OCI-LY3 (cell line): Measurements from ENCODE around the gene CNOT6L.
"Not testable (repeated sequence)": the region's sequence is repeated elsewhere in the genome, so short reads cannot be mapped to it uniquely, and the experiment has no call there.

Experiments
- H2AFZ ChIP-seq: fragments of 200-600, 300-600 bp; shearing (Covaris generic); 2 replicates; pipeline ENCODE4 v1.6.0; 2014; ENCODE audit warnings: antibody characterized with exemption, low read depth, low read length
- H3K27ac ChIP-seq: fragments of 200-600, 300-600 bp; sonication (generic); 2 replicates; pipeline ENCODE4 v1.5.1; 2014; ENCODE audit warnings: mild to moderate bottlenecking, low read length, moderate library complexity, mixed read lengths
- H3K27me3 ChIP-seq: fragments of 200-600, 300-600 bp; sonication (generic); 2 replicates; pipeline ENCODE4 v1.6.1; 2014; ENCODE audit warnings: low read depth, low read length, mixed read lengths
- H3K36me3 ChIP-seq: fragments of 200-600, 300-600 bp; sonication (generic); replicated peaks from 2 replicates; pipeline ENCODE3; 2014; ENCODE audit warnings: low read depth, low read length, mixed read lengths
- H3K4me1 ChIP-seq: fragments of 300-600, 200-600 bp; sonication (generic); 2 replicates; pipeline ENCODE4 v1.6.1; 2014; ENCODE audit warnings: low read length, mixed read lengths
- H3K4me2 ChIP-seq: fragments of 200-600, 300-600 bp; sonication (generic); 2 replicates; pipeline ENCODE4 v1.6.1; 2014; ENCODE audit warnings: low read length, mixed read lengths
- H3K4me3 ChIP-seq: fragments of 300-600, 200-600 bp; sonication (generic); 2 replicates; pipeline ENCODE4 v1.5.1; 2014; ENCODE audit warnings: antibody characterized with exemption, mild to moderate bottlenecking, low read length, moderate library complexity
- H3K79me2 ChIP-seq: fragments of 300-600, 200-600 bp; shearing (Covaris generic); 2 replicates; pipeline ENCODE4 v1.6.1; 2014; ENCODE audit warnings: mild to moderate bottlenecking, low read length, mixed read lengths
- H3K9ac ChIP-seq: fragments of 300-600, 200-600 bp; shearing (Covaris generic); 2 replicates; pipeline ENCODE4 v1.6.0; 2014; ENCODE audit warnings: mild to moderate bottlenecking, low read length, moderate library complexity
- H3K9me3 ChIP-seq: fragments of 200-600, 300-600 bp; shearing (Covaris generic); 2 replicates; pipeline ENCODE4 v1.6.1; 2014; ENCODE audit warnings: low read length, mixed read lengths; ENCODE audit not compliant: insufficient read depth
- H4K20me1 ChIP-seq: fragments of 200-600, 300-600 bp; sonication (generic); 2 replicates; pipeline ENCODE4 v1.6.1; 2016; ENCODE audit warnings: low read length, mixed read lengths; ENCODE audit not compliant: insufficient read depth
- CTCF ChIP-seq: fragments of 200-600, 300-600 bp; sonication (generic); IDR thresholded peaks from 2 replicates; pipeline ENCODE4 v1.5.1; 2014; ENCODE audit warnings: antibody characterized with exemption, low read length, low read depth
- EZH2phosphoT487 ChIP-seq: fragments of 200-600 bp; shearing (Covaris generic); IDR thresholded peaks from 2 replicates; pipeline ENCODE4 v1.6.1; 2018; ENCODE audit warnings: antibody characterized with exemption, mixed run types, low read depth

The CNOT6L gene

GRCh38 chr4:77818602-77819403 is at the start of gene CNOT6L:
Gene CNOT6L (minus strand): TSS chr4:77819368. CDS start chr4:77819308, 60 bp downstream.
- TF ChIP-seq CTCF = no peak
- TF ChIP-seq EZH2phosphoT487 = no peak
- H3K27ac ChIP-seq = peak within 1 kb of the TSS; percentile 86

GRCh38 chr4:77865259-77865658 is 46.1 kb upstream of the CNOT6L start:
- no peaks in the 10 kb centered on the region for H4K20me1 ChIP-seq
- no peak overlapping the region for H3K4me3 ChIP-seq
- H3K79me2 ChIP-seq = peaks cover 67% of the 10 kb centered on the region
- no peaks in the 10 kb centered on the region for H3K27me3 ChIP-seq
- no peak overlapping the region for H3K4me2 ChIP-seq
- H2AFZ ChIP-seq = no peak overlapping the region
- TF ChIP-seq EZH2phosphoT487 = no peak
- no peak for TF ChIP-seq CTCF
- H3K9ac ChIP-seq = no peak overlapping the region
- H3K36me3 ChIP-seq = peaks cover 3% of the 10 kb centered on the region
- no peak overlapping the region for H3K27ac ChIP-seq
- peaks cover 17% of the 10 kb centered on the region for H3K4me1 ChIP-seq
- no peaks in the 10 kb centered on the region for H3K9me3 ChIP-seq

More at GRCh38 chr4:77818602-77819403, at the start of gene CNOT6L:
- H3K9ac ChIP-seq = peak within 1 kb of the TSS; percentile 96
- peak within 1 kb of the TSS; percentile 37; the same call in 1 of the 2 replicates for H2AFZ ChIP-seq
- H4K20me1 ChIP-seq = peaks cover 42% of the 10 kb centered on the region
- peaks cover 25% of the 10 kb centered on the region for H3K4me1 ChIP-seq
- H3K36me3 ChIP-seq = no peaks in the 10 kb centered on the region
- no peaks in the 10 kb centered on the region for H3K9me3 ChIP-seq
- H3K4me2 ChIP-seq = peak within 1 kb of the TSS; percentile 79
- peak within 1 kb of the TSS; percentile 91 for H3K4me3 ChIP-seq
- no peaks in the 10 kb centered on the region for H3K27me3 ChIP-seq
- H3K79me2 ChIP-seq = peaks cover 61% of the 10 kb centered on the region

- H2AFZ ChIP-seq = peak overlapping the region; percentile 70
- peak overlapping the region; percentile 90 for H3K4me3 ChIP-seq
- not testable (repeated sequence) for H3K9me3 ChIP-seq, H3K36me3 ChIP-seq, H4K20me1 ChIP-seq, H3K27me3 ChIP-seq
- H3K4me1 ChIP-seq = peaks cover 17% of the 10 kb centered on the region
- H3K79me2 ChIP-seq = peaks cover 48% of the 10 kb centered on the region
- peak overlapping the region; percentile 84 for H3K9ac ChIP-seq
- peak overlapping the region; percentile 66 for H3K4me2 ChIP-seq
- H3K27ac ChIP-seq = peak overlapping the region; percentile 88
Observed at GRCh38 chr4:77863341-77863740, 44.2 kb upstream of the CNOT6L start.

- H3K4me2 ChIP-seq = peak within 1 kb of the TSS; percentile 77
- H3K36me3 ChIP-seq = peaks cover 3% of the 10 kb centered on the region
- H3K27ac ChIP-seq = peak within 1 kb of the TSS; percentile 88
- H3K4me3 ChIP-seq = peak within 1 kb of the TSS; percentile 90
- H3K27me3 ChIP-seq = no peaks in the 10 kb centered on the region
- H3K9ac ChIP-seq = peak within 1 kb of the TSS; percentile 84
- H2AFZ ChIP-seq = peak within 1 kb of the TSS; percentile 83
- H3K9me3 ChIP-seq = no peaks in the 10 kb centered on the region
- no peaks in the 10 kb centered on the region for H4K20me1 ChIP-seq
- TF ChIP-seq CTCF = peak; percentile 34; the same call in 1 of the 2 replicates
- no peak for TF ChIP-seq EZH2phosphoT487
- H3K79me2 ChIP-seq = peaks cover 43% of the 10 kb centered on the region
- H3K4me1 ChIP-seq = peaks cover 17% of the 10 kb centered on the region
Observed at GRCh38 chr4:77862478-77863216, 43.5 kb upstream of the CNOT6L start, which contains the start of gene MRPL1. Gene MRPL1 (plus strand): TSS chr4:77862830. CDS start chr4:77862849, 19 bp downstream.
